Neural cell (in vitro differentiated cells): ENCODE results near the gene POLR2C.

Experiments
- CTCF ChIP-seq: fragments of 450-650 bp; IDR thresholded peaks from 2 replicates; pipeline ENCODE4 v1.5.1; 2014; ENCODE audit warnings: antibody characterized with exemption, mild to moderate bottlenecking, moderate library complexity; ENCODE audit not compliant: poor library complexity, severe bottlenecking
- EP300 ChIP-seq: fragments of 450-650 bp; conservative IDR thresholded peaks from 2 replicates; pipeline ENCODE4 v1.6.1; 2014; ENCODE audit warnings: antibody characterized with exemption, mild to moderate bottlenecking, moderate library complexity; ENCODE audit not compliant: poor library complexity, severe bottlenecking
- EZH2 ChIP-seq: fragments of 200-600, 300-800 bp; shearing (Covaris generic), sonication (generic); IDR thresholded peaks from 2 replicates; pipeline ENCODE4 v1.6.1; 2014; ENCODE audit warnings: antibody characterized with exemption, low read length, borderline replicate concordance, mild to moderate bottlenecking; ENCODE audit not compliant: insufficient read depth, poor library complexity, severe bottlenecking
- MXI1 ChIP-seq: fragments of 450-650 bp; conservative IDR thresholded peaks from 2 replicates; pipeline ENCODE4 v1.6.1; 2014; ENCODE audit warnings: antibody characterized with exemption, mild to moderate bottlenecking; ENCODE audit not compliant: poor library complexity, severe bottlenecking
- POLR2AphosphoS5 ChIP-seq: IDR thresholded peaks from 2 replicates; pipeline ENCODE4 v1.6.1; 2012
- RAD21 ChIP-seq: fragments of 450-650 bp; conservative IDR thresholded peaks from 2 replicates; pipeline ENCODE4 v1.6.1; 2014; ENCODE audit warnings: antibody characterized with exemption, mild to moderate bottlenecking, moderate library complexity
- REST ChIP-seq: IDR thresholded peaks from 2 replicates; pipeline ENCODE4 v1.6.1; 2012; ENCODE audit warnings: borderline replicate concordance
- TAF1 ChIP-seq: IDR thresholded peaks from 2 replicates; pipeline ENCODE4 v1.6.1; 2012; ENCODE audit warnings: low read depth

- no peak for TF ChIP-seq CTCF
- no peak for TF ChIP-seq EP300
- TF ChIP-seq POLR2AphosphoS5, result no peak
- no peak for TF ChIP-seq RAD21
- no peak for TF ChIP-seq TAF1
- no peak for TF ChIP-seq EZH2
- no peak for TF ChIP-seq REST
- no peak for TF ChIP-seq MXI1
These were observed 17.7 kb downstream of the POLR2C start for GRCh38 chr16:57479976-57480753.
